ENCODE results near the gene GHRL.

Gene GHRL

DNA sequence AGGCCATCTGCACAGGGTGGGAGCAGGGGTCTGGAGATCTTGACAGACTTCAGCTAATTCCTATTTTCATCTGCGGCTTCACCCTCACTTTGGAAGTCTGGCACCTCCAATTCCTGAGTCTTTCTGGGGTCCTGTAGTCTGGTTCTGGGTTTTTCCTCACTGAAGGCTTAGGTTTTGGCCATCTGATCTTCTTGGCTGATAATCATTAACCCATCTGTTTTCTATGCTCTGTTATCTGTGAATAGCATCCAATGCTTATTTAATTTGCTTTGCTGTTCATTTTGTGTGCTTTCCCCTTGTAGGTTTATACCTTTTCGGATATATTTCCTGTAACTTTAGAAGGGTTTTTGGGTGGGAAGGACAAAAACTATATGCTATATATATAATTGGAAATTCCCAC lies 26.9 kb downstream of the GHRL start:
- CTCF ChIA-PET, result interaction anchor here (1.3 kb wide), 1 partner anchor 21 kb away, joined by 4 read pairs; no protein-coding TSS in a partner anchor
- Histone ChIP-seq H3K36me3 (ENCODE audit: control insufficient read depth in 4 of 4, insufficient read depth in 4 of 4, low read length in 3 of 4) (peaks cover 20 to 71% (median 50%) of the 10 kb centered on the region in 4 experiments), H3K27ac (ENCODE audit: insufficient read depth in 1 of 2, low read depth in 1 of 2, low read length in 2 of 2, poor library complexity in 1 of 2, severe bottlenecking in 2 of 2) (no peak overlapping the region), H3K4me1 (ENCODE audit: control extremely low read depth in 1 of 4, control insufficient read depth in 4 of 4, insufficient read depth in 4 of 4, low read length in 3 of 4) (peaks cover 0 to 8% (median 1%) of the 10 kb centered on the region in 4 experiments), H3K4me3 (ENCODE audit: control insufficient read depth in 1 of 7, extremely low read depth in 1 of 7, insufficient read depth in 4 of 7, low read depth in 2 of 7, low read length in 6 of 7) (no peak overlapping the region), H3K27me3 (replicated peaks in 2 of 5; ENCODE audit: control insufficient read depth in 4 of 5, insufficient read depth in 5 of 5, low read length in 4 of 5) (no peaks in the 10 kb centered on the region), H3K9me3 (ENCODE audit: control extremely low read depth in 1 of 5, control insufficient read depth in 4 of 5, insufficient read depth in 2 of 5, low read depth in 1 of 5, low read length in 4 of 5) (no peaks in the 10 kb centered on the region)
- WGBS (ENCODE audit: insufficient coverage), result 100% methylated on average over 1 of the region's 2 CpGs
- no peak for DNase-seq
- POLR2A ChIA-PET, result interaction anchor here (0.7 to 1.1 kb wide), 2 partner anchors 44 to 77 kb away, joined by 3 read pairs; no protein-coding TSS in a partner anchor

- H3K4me1 ChIP-seq (ENCODE audit: control extremely low read depth in 1 of 4, control insufficient read depth in 4 of 4, insufficient read depth in 4 of 4, low read length in 3 of 4), result peaks cover 0 to 8% (median 1%) of the 10 kb centered on the region in 4 experiments
- no peaks in the 10 kb centered on the region for H3K27me3 ChIP-seq (replicated peaks in 2 of 5; ENCODE audit: control insufficient read depth in 4 of 5, insufficient read depth in 5 of 5, low read length in 4 of 5)
- ChIA-PET CTCF (interaction anchor here (0.7 to 3.2 kb wide), 14 partner anchors 9 to 530 kb away, joined by 3 to 19 read pairs (median 4); no protein-coding TSS in a partner anchor), POLR2A (interaction anchor here (0.6 to 0.9 kb wide), 2 partner anchors 8 to 78 kb away, joined by 3 to 4 read pairs; no protein-coding TSS in a partner anchor)
- peaks cover 21 to 68% (median 45%) of the 10 kb centered on the region in 4 experiments for H3K36me3 ChIP-seq (ENCODE audit: control insufficient read depth in 4 of 4, insufficient read depth in 4 of 4, low read length in 3 of 4)
- DNase-seq, result peak; percentile 27 to 60 (median 56)
- no peak overlapping the region for H3K4me3 ChIP-seq (ENCODE audit: control insufficient read depth in 1 of 7, extremely low read depth in 1 of 7, insufficient read depth in 4 of 7, low read depth in 2 of 7, low read length in 6 of 7)
- no peak overlapping the region for H3K27ac ChIP-seq (ENCODE audit: insufficient read depth in 1 of 2, low read depth in 1 of 2, low read length in 2 of 2, poor library complexity in 1 of 2, severe bottlenecking in 2 of 2)
- H3K9me3 ChIP-seq (ENCODE audit: control extremely low read depth in 1 of 5, control insufficient read depth in 4 of 5, insufficient read depth in 2 of 5, low read depth in 1 of 5, low read length in 4 of 5), result no peaks in the 10 kb centered on the region
- WGBS (ENCODE audit: insufficient coverage), result 92% methylated on average over 8 of the region's 12 CpGs
Observed at GRCh38 chr3:10263646-10264363, 28.9 kb downstream of the GHRL start.

DNA sequence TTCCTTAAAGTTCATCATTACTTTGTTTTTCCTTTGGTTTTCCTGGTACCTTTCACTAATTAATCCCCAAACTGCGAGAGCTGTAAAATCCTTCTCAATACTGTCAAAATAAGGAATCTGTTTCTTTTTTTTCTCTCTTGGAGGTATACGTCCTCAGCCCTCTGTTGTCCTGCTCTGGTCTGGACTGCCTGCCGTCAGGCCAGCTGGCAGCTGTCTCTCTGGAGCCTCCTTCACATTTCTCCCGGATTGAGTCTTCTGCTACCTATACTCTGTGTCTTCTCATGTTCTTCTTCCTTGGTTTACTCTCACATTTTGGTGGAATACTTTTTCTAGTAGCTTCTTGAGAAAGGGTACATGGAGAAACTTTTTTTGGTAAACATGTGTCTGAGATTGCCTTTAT lies 30.7 kb downstream of the GHRL start:
- WGBS (ENCODE audit: insufficient coverage), result 96% methylated on average over 4 of the region's 4 CpGs
- no peak for DNase-seq
- no peaks in the 10 kb centered on the region for H3K4me1 ChIP-seq (ENCODE audit: control extremely low read depth in 1 of 4, control insufficient read depth in 4 of 4, insufficient read depth in 4 of 4, low read length in 3 of 4)
- H3K9me3 ChIP-seq (ENCODE audit: control extremely low read depth in 1 of 5, control insufficient read depth in 4 of 5, insufficient read depth in 2 of 5, low read depth in 1 of 5, low read length in 4 of 5), result no peaks in the 10 kb centered on the region
- ChIA-PET CTCF (interaction anchor here (1.2 to 3.2 kb wide), 5 partner anchors 8 to 67 kb away, joined by 3 to 19 read pairs (median 8); no protein-coding TSS in a partner anchor), POLR2A (interaction anchor here (0.6 kb wide), 1 partner anchor 406 kb away, joined by 3 read pairs; no protein-coding TSS in a partner anchor)
- no peak overlapping the region for H3K4me3 ChIP-seq (ENCODE audit: control insufficient read depth in 1 of 7, extremely low read depth in 1 of 7, insufficient read depth in 4 of 7, low read depth in 2 of 7, low read length in 6 of 7)
- H3K27ac ChIP-seq (ENCODE audit: insufficient read depth in 1 of 2, low read depth in 1 of 2, low read length in 2 of 2, poor library complexity in 1 of 2, severe bottlenecking in 2 of 2), result no peak overlapping the region
- peaks cover 21 to 53% (median 42%) of the 10 kb centered on the region in 4 experiments for H3K36me3 ChIP-seq (ENCODE audit: control insufficient read depth in 4 of 4, insufficient read depth in 4 of 4, low read length in 3 of 4)
- no peaks in the 10 kb centered on the region for H3K27me3 ChIP-seq (replicated peaks in 2 of 5; ENCODE audit: control insufficient read depth in 4 of 5, insufficient read depth in 5 of 5, low read length in 4 of 5)

GRCh38 chr3:10260211-10260701 lies 32.5 kb downstream of the GHRL start:
- POLR2A ChIA-PET, result no interaction called here
- no peaks in the 10 kb centered on the region for H3K27me3 ChIP-seq (replicated peaks in 2 of 5; ENCODE audit: control insufficient read depth in 4 of 5, insufficient read depth in 5 of 5, low read length in 4 of 5)
- 97% methylated on average over 6 of the region's 6 CpGs for WGBS (ENCODE audit: insufficient coverage)
- no peaks in the 10 kb centered on the region for H3K4me1 ChIP-seq (ENCODE audit: control extremely low read depth in 1 of 4, control insufficient read depth in 4 of 4, insufficient read depth in 4 of 4, low read length in 3 of 4)
- H3K27ac ChIP-seq (ENCODE audit: insufficient read depth in 1 of 2, low read depth in 1 of 2, low read length in 2 of 2, poor library complexity in 1 of 2, severe bottlenecking in 2 of 2), result no peak overlapping the region
- H3K9me3 ChIP-seq (ENCODE audit: control extremely low read depth in 1 of 5, control insufficient read depth in 4 of 5, insufficient read depth in 2 of 5, low read depth in 1 of 5, low read length in 4 of 5), result no peaks in the 10 kb centered on the region
- H3K36me3 ChIP-seq (ENCODE audit: control insufficient read depth in 4 of 4, insufficient read depth in 4 of 4, low read length in 3 of 4), result peaks cover 25 to 55% (median 41%) of the 10 kb centered on the region in 4 experiments
- no peak overlapping the region for H3K4me3 ChIP-seq (ENCODE audit: control insufficient read depth in 1 of 7, extremely low read depth in 1 of 7, insufficient read depth in 4 of 7, low read depth in 2 of 7, low read length in 6 of 7)
- CTCF ChIA-PET, result interaction anchor here (0.8 to 1.5 kb wide), 2 partner anchors 13 to 27 kb away, joined by 3 to 8 read pairs; no protein-coding TSS in a partner anchor
- no peak for DNase-seq

DNA sequence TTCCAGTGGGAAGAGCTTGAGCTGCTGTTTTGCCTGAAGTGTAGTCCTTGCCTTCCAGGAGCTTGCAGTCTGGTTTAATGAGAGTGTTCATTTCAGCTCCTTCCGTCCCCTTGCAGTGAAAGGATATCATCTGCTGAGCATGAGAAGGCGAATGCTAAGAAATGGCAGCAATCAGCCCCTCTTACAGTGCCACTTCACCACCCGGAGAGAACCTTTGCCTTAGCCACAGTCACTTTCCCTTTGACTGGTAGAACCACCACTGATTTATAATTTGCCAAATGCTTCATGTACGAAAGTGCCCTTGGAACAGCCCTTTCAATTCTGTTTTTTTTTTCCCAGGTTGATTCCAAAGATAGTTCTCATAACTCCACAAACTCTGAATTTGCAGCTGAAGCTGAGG lies 32.9 kb downstream of the GHRL start:
- H3K4me3 ChIP-seq (ENCODE audit: control insufficient read depth in 1 of 7, extremely low read depth in 1 of 7, insufficient read depth in 4 of 7, low read depth in 2 of 7, low read length in 6 of 7), result no peak overlapping the region
- H3K36me3 ChIP-seq (ENCODE audit: control insufficient read depth in 4 of 4, insufficient read depth in 4 of 4, low read length in 3 of 4), result peaks cover 25 to 58% (median 41%) of the 10 kb centered on the region in 4 experiments
- H3K4me1 ChIP-seq (ENCODE audit: control extremely low read depth in 1 of 4, control insufficient read depth in 4 of 4, insufficient read depth in 4 of 4, low read length in 3 of 4), result no peaks in the 10 kb centered on the region
- no peak overlapping the region for H3K27ac ChIP-seq (ENCODE audit: insufficient read depth in 1 of 2, low read depth in 1 of 2, low read length in 2 of 2, poor library complexity in 1 of 2, severe bottlenecking in 2 of 2)
- 98% methylated on average over 4 of the region's 4 CpGs for WGBS (ENCODE audit: insufficient coverage)
- CTCF ChIA-PET, result no interaction called here
- POLR2A ChIA-PET, result no interaction called here
- H3K27me3 ChIP-seq (replicated peaks in 2 of 5; ENCODE audit: control insufficient read depth in 4 of 5, insufficient read depth in 5 of 5, low read length in 4 of 5), result no peaks in the 10 kb centered on the region
- no peaks in the 10 kb centered on the region for H3K9me3 ChIP-seq (ENCODE audit: control extremely low read depth in 1 of 5, control insufficient read depth in 4 of 5, insufficient read depth in 2 of 5, low read depth in 1 of 5, low read length in 4 of 5)
- DNase-seq, result no peak

DNA sequence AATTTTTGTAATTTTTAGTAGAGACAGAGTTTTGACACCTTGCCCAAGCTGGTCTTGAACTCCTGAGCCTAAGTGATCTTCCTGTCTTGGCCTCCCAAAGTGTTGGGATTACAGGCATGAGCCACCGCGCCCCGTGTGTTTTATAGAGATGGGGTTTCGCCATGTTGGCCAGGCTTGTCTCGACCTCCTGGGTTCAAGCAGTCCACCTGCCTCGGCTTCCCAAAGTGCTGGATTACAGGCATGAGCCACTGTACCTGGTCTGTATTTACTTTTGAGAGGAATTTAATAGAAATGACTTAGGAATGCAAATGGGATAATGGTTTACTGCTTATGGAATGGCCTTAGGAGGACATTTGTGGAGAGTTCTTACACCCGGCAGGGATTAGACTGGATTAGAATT lies 33.7 kb downstream of the GHRL start:
- H3K36me3 ChIP-seq (ENCODE audit: control insufficient read depth in 4 of 4, insufficient read depth in 4 of 4, low read length in 3 of 4), result peaks cover 25 to 63% (median 42%) of the 10 kb centered on the region in 4 experiments
- no peak overlapping the region for H3K4me3 ChIP-seq (ENCODE audit: control insufficient read depth in 1 of 7, extremely low read depth in 1 of 7, insufficient read depth in 4 of 7, low read depth in 2 of 7, low read length in 6 of 7)
- no peaks in the 10 kb centered on the region for H3K27me3 ChIP-seq (replicated peaks in 2 of 5; ENCODE audit: control insufficient read depth in 4 of 5, insufficient read depth in 5 of 5, low read length in 4 of 5)
- ChIA-PET CTCF (interaction anchor here (1.6 to 1.8 kb wide), 2 partner anchors 10 to 24 kb away, joined by 4 to 7 read pairs; no protein-coding TSS in a partner anchor), POLR2A (interaction anchor here (0.7 kb wide), 1 partner anchor 315 kb away, joined by 4 read pairs; no protein-coding TSS in a partner anchor)
- 96% methylated on average over 7 of the region's 7 CpGs for WGBS (ENCODE audit: insufficient coverage)
- H3K27ac ChIP-seq (ENCODE audit: insufficient read depth in 1 of 2, low read depth in 1 of 2, low read length in 2 of 2, poor library complexity in 1 of 2, severe bottlenecking in 2 of 2), result no peak overlapping the region
- H3K9me3 ChIP-seq (ENCODE audit: control extremely low read depth in 1 of 5, control insufficient read depth in 4 of 5, insufficient read depth in 2 of 5, low read depth in 1 of 5, low read length in 4 of 5), result no peaks in the 10 kb centered on the region
- H3K4me1 ChIP-seq (ENCODE audit: control extremely low read depth in 1 of 4, control insufficient read depth in 4 of 4, insufficient read depth in 4 of 4, low read length in 3 of 4), result no peaks in the 10 kb centered on the region
- DNase-seq, result no peak

DNA sequence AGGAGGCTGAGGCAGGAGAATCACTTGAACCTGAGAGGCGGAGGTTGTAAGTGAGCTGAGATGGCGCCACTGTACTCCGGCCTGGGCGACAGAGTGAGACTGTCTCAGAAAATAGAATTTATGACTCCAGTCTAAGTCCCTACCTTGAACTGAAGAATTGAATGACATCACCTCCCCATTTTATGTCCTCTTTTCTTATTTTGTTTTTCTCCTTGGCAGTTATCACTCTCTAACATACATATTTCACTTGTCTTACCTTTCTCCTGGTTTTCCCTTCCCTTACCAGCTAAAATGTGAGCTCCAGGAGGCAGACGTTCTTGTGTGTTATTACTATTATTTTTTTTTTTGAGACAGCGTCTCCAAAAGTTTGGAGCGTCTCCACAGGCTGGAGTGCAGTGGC lies 36.9 kb downstream of the GHRL start:
- Histone ChIP-seq H3K36me3 (ENCODE audit: control insufficient read depth in 4 of 4, insufficient read depth in 4 of 4, low read length in 3 of 4) (peaks cover 16 to 67% (median 38%) of the 10 kb centered on the region in 4 experiments), H3K27me3 (replicated peaks in 2 of 5; ENCODE audit: control insufficient read depth in 4 of 5, insufficient read depth in 5 of 5, low read length in 4 of 5) (no peaks in the 10 kb centered on the region), H3K4me3 (ENCODE audit: control insufficient read depth in 1 of 7, extremely low read depth in 1 of 7, insufficient read depth in 4 of 7, low read depth in 2 of 7, low read length in 6 of 7) (no peak overlapping the region), H3K9me3 (ENCODE audit: control extremely low read depth in 1 of 5, control insufficient read depth in 4 of 5, insufficient read depth in 2 of 5, low read depth in 1 of 5, low read length in 4 of 5) (no peaks in the 10 kb centered on the region), H3K27ac (ENCODE audit: insufficient read depth in 1 of 2, low read depth in 1 of 2, low read length in 2 of 2, poor library complexity in 1 of 2, severe bottlenecking in 2 of 2) (no peak overlapping the region), H3K4me1 (ENCODE audit: control extremely low read depth in 1 of 4, control insufficient read depth in 4 of 4, insufficient read depth in 4 of 4, low read length in 3 of 4) (peaks cover 0 to 4% (median 1%) of the 10 kb centered on the region in 4 experiments)
- CTCF ChIA-PET, result interaction anchor here (0.8 to 2.9 kb wide), 4 partner anchors 7 to 31 kb away, joined by 3 to 19 read pairs (median 4); no protein-coding TSS in a partner anchor
- no peak for DNase-seq
- POLR2A ChIA-PET, result no interaction called here
- WGBS (ENCODE audit: insufficient coverage), result 96% methylated on average over 4 of the region's 7 CpGs

All from common myeloid progenitor, CD34-positive (primary cell).